ENCODE measurements around the gene EFHC1.

DNA sequence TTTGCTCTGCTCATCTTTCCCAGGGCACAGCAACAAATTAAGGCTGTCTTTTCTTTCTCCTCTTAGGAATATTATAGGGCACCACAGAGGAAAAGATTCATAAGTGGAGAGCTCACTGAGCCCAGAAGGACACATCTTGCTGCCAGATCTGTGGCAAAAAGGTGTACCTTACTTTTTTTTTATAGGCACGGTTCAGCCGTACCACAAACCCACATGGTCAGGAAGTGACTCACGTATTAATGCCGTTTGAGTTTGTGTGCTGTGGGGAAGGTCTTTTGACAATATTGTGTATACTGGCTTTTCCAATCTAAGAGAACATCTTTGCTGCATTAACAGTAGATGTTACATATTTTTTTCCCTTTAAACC lies 29.8 kb upstream of the EFHC1 start:
- TF ChIP-seq POLR2AphosphoS5 (IDR thresholded peaks at IDR 0.05) (no peak), RAD21 (conservative IDR thresholded peaks at IDR 0.05) (no peak), EZH2 (IDR thresholded peaks at IDR 0.05; ENCODE audit: borderline replicate concordance, insufficient read depth, low read length, poor library complexity, severe bottlenecking) (no peak), SMC3 (conservative IDR thresholded peaks at IDR 0.05; ENCODE audit: poor library complexity) (no peak), TAF1 (IDR thresholded peaks at IDR 0.05; ENCODE audit: low read depth) (no peak), EP300 (conservative IDR thresholded peaks at IDR 0.05; ENCODE audit: poor library complexity, severe bottlenecking) (no peak), MXI1 (conservative IDR thresholded peaks at IDR 0.05; ENCODE audit: poor library complexity, severe bottlenecking) (no peak)
- TF ChIP-seq, protein P1, sequence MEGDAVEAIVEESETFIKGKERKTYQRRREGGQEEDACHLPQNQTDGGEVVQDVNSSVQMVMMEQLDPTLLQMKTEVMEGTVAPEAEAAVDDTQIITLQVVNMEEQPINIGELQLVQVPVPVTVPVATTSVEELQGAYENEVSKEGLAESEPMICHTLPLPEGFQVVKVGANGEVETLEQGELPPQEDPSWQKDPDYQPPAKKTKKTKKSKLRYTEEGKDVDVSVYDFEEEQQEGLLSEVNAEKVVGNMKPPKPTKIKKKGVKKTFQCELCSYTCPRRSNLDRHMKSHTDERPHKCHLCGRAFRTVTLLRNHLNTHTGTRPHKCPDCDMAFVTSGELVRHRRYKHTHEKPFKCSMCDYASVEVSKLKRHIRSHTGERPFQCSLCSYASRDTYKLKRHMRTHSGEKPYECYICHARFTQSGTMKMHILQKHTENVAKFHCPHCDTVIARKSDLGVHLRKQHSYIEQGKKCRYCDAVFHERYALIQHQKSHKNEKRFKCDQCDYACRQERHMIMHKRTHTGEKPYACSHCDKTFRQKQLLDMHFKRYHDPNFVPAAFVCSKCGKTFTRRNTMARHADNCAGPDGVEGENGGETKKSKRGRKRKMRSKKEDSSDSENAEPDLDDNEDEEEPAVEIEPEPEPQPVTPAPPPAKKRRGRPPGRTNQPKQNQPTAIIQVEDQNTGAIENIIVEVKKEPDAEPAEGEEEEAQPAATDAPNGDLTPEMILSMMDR (IDR thresholded peaks at IDR 0.05; ENCODE audit: poor library complexity, severe bottlenecking), result no peak
- TF ChIP-seq, protein P2, sequence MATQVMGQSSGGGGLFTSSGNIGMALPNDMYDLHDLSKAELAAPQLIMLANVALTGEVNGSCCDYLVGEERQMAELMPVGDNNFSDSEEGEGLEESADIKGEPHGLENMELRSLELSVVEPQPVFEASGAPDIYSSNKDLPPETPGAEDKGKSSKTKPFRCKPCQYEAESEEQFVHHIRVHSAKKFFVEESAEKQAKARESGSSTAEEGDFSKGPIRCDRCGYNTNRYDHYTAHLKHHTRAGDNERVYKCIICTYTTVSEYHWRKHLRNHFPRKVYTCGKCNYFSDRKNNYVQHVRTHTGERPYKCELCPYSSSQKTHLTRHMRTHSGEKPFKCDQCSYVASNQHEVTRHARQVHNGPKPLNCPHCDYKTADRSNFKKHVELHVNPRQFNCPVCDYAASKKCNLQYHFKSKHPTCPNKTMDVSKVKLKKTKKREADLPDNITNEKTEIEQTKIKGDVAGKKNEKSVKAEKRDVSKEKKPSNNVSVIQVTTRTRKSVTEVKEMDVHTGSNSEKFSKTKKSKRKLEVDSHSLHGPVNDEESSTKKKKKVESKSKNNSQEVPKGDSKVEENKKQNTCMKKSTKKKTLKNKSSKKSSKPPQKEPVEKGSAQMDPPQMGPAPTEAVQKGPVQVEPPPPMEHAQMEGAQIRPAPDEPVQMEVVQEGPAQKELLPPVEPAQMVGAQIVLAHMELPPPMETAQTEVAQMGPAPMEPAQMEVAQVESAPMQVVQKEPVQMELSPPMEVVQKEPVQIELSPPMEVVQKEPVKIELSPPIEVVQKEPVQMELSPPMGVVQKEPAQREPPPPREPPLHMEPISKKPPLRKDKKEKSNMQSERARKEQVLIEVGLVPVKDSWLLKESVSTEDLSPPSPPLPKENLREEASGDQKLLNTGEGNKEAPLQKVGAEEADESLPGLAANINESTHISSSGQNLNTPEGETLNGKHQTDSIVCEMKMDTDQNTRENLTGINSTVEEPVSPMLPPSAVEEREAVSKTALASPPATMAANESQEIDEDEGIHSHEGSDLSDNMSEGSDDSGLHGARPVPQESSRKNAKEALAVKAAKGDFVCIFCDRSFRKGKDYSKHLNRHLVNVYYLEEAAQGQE (IDR thresholded peaks at IDR 0.05; ENCODE audit: borderline replicate concordance), result no peak

Data from neural cell (in vitro differentiated cells).